IMR-90 (cell line): ENCODE measurements around the gene SMIM14. TPM values are rescaled to one million over a fixed set of nuclear protein-coding genes. Genes with fewer than 3 reads are reported as not detected.

Experiments
- ATAC-seq: fragments of 200-7000 bp; cut with Tn5 transposase; 2 replicates; pipeline ENCODE4 v1.9.1; 2020; ENCODE audit warnings: low read depth, mild to moderate bottlenecking, moderate library complexity
- BruUV-seq: library from RNA; stranded (reverse); fragments of 400-500 nt; replicated peaks from 2 replicates; lab custom pipeline; 2021; lab: Mats Ljungman, UMichigan
- CTCF ChIA-PET: fragments of 300-600 bp; formaldehyde crosslinking; extraction: SDS; loops from one replicate; lab custom pipeline; 2021; ENCODE audit warnings: antibody characterized with exemption; lab: Yijun Ruan, JAX
- POLR2A ChIA-PET: fragments of 300-600 bp; sonication (Branson Sonifier 250); formaldehyde crosslinking; loops from one replicate; lab custom pipeline; 2022; ENCODE audit warnings: antibody characterized with exemption; ENCODE audit not compliant: unreplicated experiment; lab: Charles Lee
- DNase-seq: peaks from one replicate; pipeline ENCODE4 v3.0.0; 2013
- H2AFZ ChIP-seq: replicated peaks from 2 replicates; pipeline ENCODE3; 2013; ENCODE audit warnings: low read length, mild to moderate bottlenecking; ENCODE audit not compliant: poor library complexity
- H2AK5ac ChIP-seq: 2 replicates; pipeline ENCODE4 v1.6.1; 2013; ENCODE audit warnings: low read depth, low read length, inconsistent platforms
- H2AK9ac ChIP-seq: replicated peaks from 2 replicates; pipeline ENCODE3; 2013; ENCODE audit warnings: mild to moderate bottlenecking, low read depth, low read length, moderate library complexity; ENCODE audit not compliant: poor library complexity
- H2BK120ac ChIP-seq: 2 replicates; pipeline ENCODE4 v1.6.1; 2013; ENCODE audit warnings: low read depth, low read length, inconsistent platforms
- H2BK15ac ChIP-seq: 3 replicates; pipeline ENCODE4 v1.6.1; 2013; ENCODE audit warnings: low read depth, low read length, inconsistent platforms
- H2BK20ac ChIP-seq: 2 replicates; pipeline ENCODE4 v1.6.1; 2013; ENCODE audit warnings: low read depth, mild to moderate bottlenecking, inconsistent platforms, low read length, moderate library complexity
- H2BK5ac ChIP-seq: 2 replicates; pipeline ENCODE4 v1.6.1; 2013; ENCODE audit warnings: mild to moderate bottlenecking, low read depth, low read length, inconsistent platforms; ENCODE audit not compliant: poor library complexity, severe bottlenecking
- H3K14ac ChIP-seq: replicated peaks from 2 replicates; pipeline ENCODE4 v1.6.1; 2013; ENCODE audit warnings: low read depth, low read length, inconsistent platforms
- H3K18ac ChIP-seq: 2 replicates; pipeline ENCODE4 v1.6.1; 2013; ENCODE audit warnings: low read depth, low read length, control low read depth
- H3K23ac ChIP-seq: 2 replicates; pipeline ENCODE4 v1.6.1; 2013; ENCODE audit warnings: low read depth, low read length, inconsistent platforms
- H3K27ac ChIP-seq: 2 replicates; pipeline ENCODE4 v1.5.1; 2013; ENCODE audit warnings: mild to moderate bottlenecking, control low read depth, low read length; ENCODE audit not compliant: insufficient read depth
- H3K27me3 ChIP-seq: 2 replicates; pipeline ENCODE4 v1.6.1; 2013; ENCODE audit warnings: low read length; ENCODE audit not compliant: control insufficient read depth, insufficient read depth
- H3K36me3 ChIP-seq: 2 replicates; pipeline ENCODE4 v1.6.1; 2013; ENCODE audit warnings: low read length, mixed read lengths; ENCODE audit not compliant: control insufficient read depth, insufficient read depth
- H3K4ac ChIP-seq: 2 replicates; pipeline ENCODE4 v1.6.1; 2013; ENCODE audit warnings: low read depth, low read length, inconsistent platforms
- H3K4me1 ChIP-seq: 2 replicates; pipeline ENCODE4 v1.6.1; 2013; ENCODE audit warnings: low read length, mixed read lengths; ENCODE audit not compliant: control insufficient read depth, insufficient read depth
- H3K4me2 ChIP-seq: 2 replicates; pipeline ENCODE4 v1.6.1; 2013; ENCODE audit warnings: low read depth, mild to moderate bottlenecking, control low read depth, low read length, moderate library complexity
- H3K4me3 ChIP-seq: 2 replicates; pipeline ENCODE4 v1.5.1; 2013; ENCODE audit warnings: low read depth, mild to moderate bottlenecking, control low read depth, low read length, moderate library complexity; ENCODE audit not compliant: insufficient read depth
- H3K56ac ChIP-seq: 2 replicates; pipeline ENCODE4 v1.6.1; 2013; ENCODE audit warnings: low read length, inconsistent platforms; ENCODE audit not compliant: insufficient read depth; ENCODE audit errors: extremely low read depth
- H3K79me1 ChIP-seq, 2 experiments: 2 replicates each; pipeline ENCODE4 v1.6.1; 2013; ENCODE audit warnings: low read length in 2 of 2, inconsistent platforms in 1 of 2, low read depth in 1 of 2
- H3K9ac ChIP-seq: 2 replicates; pipeline ENCODE4 v1.6.1; 2013; ENCODE audit warnings: low read depth, low read length, control low read depth
- H3K9me1 ChIP-seq: 2 replicates; pipeline ENCODE4 v1.6.1; 2013; ENCODE audit warnings: low read length, inconsistent platforms; ENCODE audit not compliant: insufficient read depth
- H3K9me3 ChIP-seq: 2 replicates; pipeline ENCODE4 v1.6.1; 2013; ENCODE audit warnings: low read length; ENCODE audit not compliant: control insufficient read depth, insufficient read depth
- H4K20me1 ChIP-seq: 2 replicates; pipeline ENCODE4 v1.6.1; 2013; ENCODE audit warnings: low read length, inconsistent platforms; ENCODE audit not compliant: insufficient read depth
- H4K5ac ChIP-seq: 2 replicates; pipeline ENCODE4 v1.6.1; 2013; ENCODE audit warnings: mild to moderate bottlenecking, low read depth, low read length, control low read depth
- H4K8ac ChIP-seq, 2 experiments: 2 replicates each; pipeline ENCODE4 v1.6.1; 2013; ENCODE audit warnings: low read depth in 2 of 2, low read length in 2 of 2, control low read depth in 1 of 2, inconsistent platforms in 1 of 2
- H4K91ac ChIP-seq: 2 replicates; pipeline ENCODE4 v1.6.1; 2013; ENCODE audit warnings: low read depth, low read length, inconsistent platforms; ENCODE audit not compliant: insufficient read depth
- CEBPB ChIP-seq: IDR thresholded peaks from 2 replicates; pipeline ENCODE4 v1.6.1; 2012; ENCODE audit warnings: low read depth, low read length, improper control_type of control experiment
- CTCF ChIP-seq: conservative IDR thresholded peaks from 2 replicates; pipeline ENCODE4 v1.5.1; 2012; ENCODE audit warnings: mild to moderate bottlenecking, low read depth, low read length, improper control_type of control experiment
- MAFK ChIP-seq: IDR thresholded peaks from 2 replicates; pipeline ENCODE4 v1.6.1; 2012; ENCODE audit warnings: low read depth, low read length, improper control_type of control experiment
- RAD21 ChIP-seq: IDR thresholded peaks from 2 replicates; pipeline ENCODE4 v1.6.1; 2012; ENCODE audit warnings: low read length, improper control_type of control experiment
- RFX5 ChIP-seq: IDR thresholded peaks from 2 replicates; pipeline ENCODE4 v1.8.0; 2012; ENCODE audit warnings: low read depth, mild to moderate bottlenecking, low read length, moderate library complexity
- SMC3 ChIP-seq: fragments of 150-350 bp; IDR thresholded peaks from 2 replicates; pipeline ENCODE4 v1.6.1; 2016; ENCODE audit warnings: low read depth, mild to moderate bottlenecking, antibody characterized with exemption, low read length, moderate library complexity
- USF2 ChIP-seq: fragments of 150-350 bp; IDR thresholded peaks from 2 replicates; pipeline ENCODE4 v1.6.1; 2017; ENCODE audit warnings: mild to moderate bottlenecking, antibody characterized with exemption, low read length, low read depth
- WGBS, 2 experiments: methylation state at CpG; one replicate each; pipeline versions ENCODE4 v1.1.5 to v1.1.7; 2013; ENCODE audit warnings: missing lambda C conversion rate in 2 of 2; ENCODE audit not compliant: insufficient read length in 1 of 2; ENCODE audit errors: extremely low coverage in 2 of 2; 5-methylcytosine and 5-hydroxymethylcytosine counted together
- dilution Hi-C: fragments of 300-500 bp; cut with HindIII; formaldehyde crosslinking; loops from one replicate; pipeline ENCODE4 v1.14.3; 2018; ENCODE audit warnings: low sequenced_read_pairs; ENCODE audit not compliant: unreplicated experiment
- in situ Hi-C: fragments of 300-500 bp; cut with MboI; formaldehyde crosslinking; loops from 3 replicates; pipeline ENCODE4 v1.14.3; 2019; ENCODE audit warnings: low sequenced_read_pairs, inconsistent platforms, mixed read lengths
- intact Hi-C: fragments of 100-400 bp; cut with micrococcal nuclease; formaldehyde crosslinking; loops from 2 replicates; pipeline ENCODE4 v1.10.0; 2022
- polyA plus RNA-seq, 3 experiments: library from polyadenylated mRNA; depleted of rRNA; stranded (reverse); fragments of >200 nt; gene quantifications; 2 replicates each; pipeline ENCODE4 v1.2.3, GENCODE V29; 2012; ENCODE audit warnings: low replicate concordance in 1 of 3
- total RNA-seq: library from RNA; depleted of rRNA; stranded (reverse); fragments of >200 nt; gene quantifications from 2 replicates; pipeline ENCODE4 v1.2.3, GENCODE V29; 2012

The SMIM14 gene
- total and polyA plus RNA-seq, 2 of the 4 experiments (the other 2 are of a cell fraction): 15.6 to 20.9 TPM

GRCh38 chr4:39658756-39659155 is 20.1 kb upstream of the SMIM14 start:
- no peak overlapping the region for H3K4me3 ChIP-seq

More at GRCh38 chr4:39658756-39659155, 20.1 kb upstream of the SMIM14 start:
- Histone ChIP-seq H2AK5ac (no peak overlapping the region), H3K56ac (no peak overlapping the region), H3K9ac (no peak overlapping the region), H2BK20ac (no peak overlapping the region), H3K9me1 (no peaks in the 10 kb centered on the region), H3K9me3 (no peaks in the 10 kb centered on the region), H3K27ac (no peak overlapping the region), H2AK9ac (no peak overlapping the region), H4K5ac (no peak overlapping the region), H3K36me3 (no peaks in the 10 kb centered on the region), H3K4me2 (no peak overlapping the region), H3K79me1 (no peaks in the 10 kb centered on the region), H3K4ac (no peak overlapping the region), H3K23ac (no peak overlapping the region), H4K91ac (no peak overlapping the region), H2BK15ac (no peak overlapping the region), H3K27me3 (no peaks in the 10 kb centered on the region), H4K20me1 (no peaks in the 10 kb centered on the region), H3K14ac (no peak overlapping the region), H2AFZ (no peak overlapping the region), H3K18ac (no peak overlapping the region), H2BK5ac (no peak overlapping the region), H4K8ac (no peak overlapping the region), H2BK120ac (no peak overlapping the region), H3K4me1 (no peaks in the 10 kb centered on the region; the same call in 1 of the 2 replicates)
- in situ Hi-C loops (no loop called here), intact Hi-C loops (loop anchor here (1.0 kb wide), 1 partner anchor 189 kb away; no protein-coding TSS in a partner anchor), dilution Hi-C loops (no loop called here)
- ATAC-seq: no peak
- WGBS, 2 experiments: 82% methylated on average over 2 of the region's 3 CpGs; no CpG with 5 or more reads in 1 of the 2 experiments
- BruUV-seq: no TSS peak
- peak; percentile 7 for DNase-seq
- ChIA-PET POLR2A (no interaction called here), CTCF (interaction anchor here (1.1 to 1.8 kb wide), 2 partner anchors 188 to 189 kb away, joined by 3 to 6 read pairs; no protein-coding TSS in a partner anchor)
- TF ChIP-seq USF2 (no peak), CTCF (peak; percentile 66), RAD21 (peak; percentile 61), MAFK (no peak), RFX5 (no peak), CEBPB (no peak), SMC3 (peak; percentile 49; the same call in 1 of the 2 replicates)
